Subcutaneous adipose tissue (tissue), 4 donors: ENCODE results near the gene RHEB. TPM values are rescaled to one million over a fixed set of nuclear protein-coding genes. Genes with fewer than 3 reads are reported as not detected.

Source experiments
- total RNA-seq, 4 donors: library from RNA; depleted of rRNA; stranded (reverse); fragments of >200 nt; gene quantifications; one replicate each; pipeline ENCODE4 v1.1.0, GENCODE V29; 2016
- TF ChIP-seq, protein P1 (sequence below): fragments of 450-650 bp; IDR thresholded peaks from one replicate; pipeline ENCODE4 v1.5.1; 2016; ENCODE audit warnings: low read depth, mild to moderate bottlenecking, control low read depth, antibody characterized with exemption, moderate library complexity

RHEB gene
- total RNA-seq, 4 donors from 2014 or later, result 98.1 to 132 (median 106) TPM

DNA sequence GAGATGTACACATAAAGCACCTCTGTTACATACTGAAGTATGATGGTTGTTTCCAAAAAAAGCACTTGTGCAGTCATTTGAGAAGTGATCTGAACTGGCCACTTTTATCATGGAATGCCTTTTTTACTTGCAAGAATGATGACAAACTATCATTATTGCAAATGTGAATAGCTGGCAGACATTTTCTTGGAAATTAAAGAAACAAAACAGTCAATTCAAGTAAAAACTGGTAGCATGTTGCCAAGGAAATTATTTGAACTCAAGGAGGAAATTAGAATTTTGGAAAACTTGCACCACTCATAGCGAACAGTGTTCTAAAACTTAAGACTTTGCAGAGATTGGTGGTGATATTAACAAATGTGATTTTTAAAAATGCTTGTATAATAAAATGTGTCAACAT lies 6.6 kb downstream of the RHEB start:
- TF ChIP-seq, protein P1, sequence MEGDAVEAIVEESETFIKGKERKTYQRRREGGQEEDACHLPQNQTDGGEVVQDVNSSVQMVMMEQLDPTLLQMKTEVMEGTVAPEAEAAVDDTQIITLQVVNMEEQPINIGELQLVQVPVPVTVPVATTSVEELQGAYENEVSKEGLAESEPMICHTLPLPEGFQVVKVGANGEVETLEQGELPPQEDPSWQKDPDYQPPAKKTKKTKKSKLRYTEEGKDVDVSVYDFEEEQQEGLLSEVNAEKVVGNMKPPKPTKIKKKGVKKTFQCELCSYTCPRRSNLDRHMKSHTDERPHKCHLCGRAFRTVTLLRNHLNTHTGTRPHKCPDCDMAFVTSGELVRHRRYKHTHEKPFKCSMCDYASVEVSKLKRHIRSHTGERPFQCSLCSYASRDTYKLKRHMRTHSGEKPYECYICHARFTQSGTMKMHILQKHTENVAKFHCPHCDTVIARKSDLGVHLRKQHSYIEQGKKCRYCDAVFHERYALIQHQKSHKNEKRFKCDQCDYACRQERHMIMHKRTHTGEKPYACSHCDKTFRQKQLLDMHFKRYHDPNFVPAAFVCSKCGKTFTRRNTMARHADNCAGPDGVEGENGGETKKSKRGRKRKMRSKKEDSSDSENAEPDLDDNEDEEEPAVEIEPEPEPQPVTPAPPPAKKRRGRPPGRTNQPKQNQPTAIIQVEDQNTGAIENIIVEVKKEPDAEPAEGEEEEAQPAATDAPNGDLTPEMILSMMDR, result no peak

DNA sequence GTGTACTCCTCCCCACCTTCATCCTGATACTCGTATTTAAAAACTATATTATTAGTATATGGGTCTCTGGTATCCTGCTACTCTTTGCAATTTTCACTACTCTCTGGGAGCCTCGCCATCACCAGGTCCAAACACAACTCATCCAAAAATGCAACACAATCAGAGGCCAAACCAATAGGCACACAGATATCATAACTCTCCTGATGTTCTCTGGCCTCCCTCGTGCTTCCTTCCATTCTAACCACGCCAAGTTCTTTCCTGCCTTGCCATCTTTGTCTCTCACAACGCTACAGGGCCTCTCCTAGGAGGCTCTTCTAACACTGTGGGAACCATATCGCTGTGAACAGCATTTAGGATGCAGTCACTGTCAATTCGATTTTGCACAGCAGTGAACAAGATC lies 7.3 kb downstream of the RHEB start:
- TF ChIP-seq, protein P1, result no peak

DNA sequence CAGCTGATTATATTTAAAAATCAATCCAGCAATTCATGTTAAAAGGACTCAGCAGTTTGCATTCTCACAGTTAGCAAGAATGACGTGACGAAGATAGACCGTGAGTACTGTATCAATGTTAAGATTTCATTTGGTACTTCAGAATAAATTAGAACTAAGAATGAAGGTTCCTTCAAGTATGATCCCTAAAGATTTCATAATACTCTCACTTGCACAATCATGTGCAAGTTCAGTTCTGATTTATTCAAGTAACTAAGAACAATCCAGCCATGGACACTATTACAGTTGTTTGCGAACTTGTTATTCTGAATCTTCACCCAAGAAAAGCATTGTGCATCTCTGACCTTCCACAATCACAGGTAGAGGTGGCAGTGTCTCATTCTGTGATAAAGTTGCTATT lies 7.7 kb downstream of the RHEB start:
- TF ChIP-seq, protein P1, result no peak

DNA sequence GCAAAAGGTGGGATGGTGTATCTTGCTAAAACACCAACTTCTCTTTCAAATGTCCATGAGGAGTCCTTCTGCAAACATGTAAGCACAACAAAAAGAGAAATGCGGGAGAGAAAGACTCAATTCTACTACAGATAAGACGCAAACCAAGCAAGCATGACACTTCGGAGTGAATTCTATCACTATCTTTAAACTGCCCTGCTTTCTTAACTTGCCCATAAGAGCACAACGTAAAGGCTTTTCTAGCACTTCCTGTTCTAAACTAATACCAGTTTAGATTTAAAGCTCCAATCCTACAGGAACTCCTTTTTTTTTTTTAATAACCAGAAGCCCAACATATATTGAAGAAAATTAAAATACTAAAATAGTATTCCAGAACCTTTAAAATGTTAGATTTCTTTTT lies 8.4 kb downstream of the RHEB start:
- TF ChIP-seq, protein P1, result no peak

DNA sequence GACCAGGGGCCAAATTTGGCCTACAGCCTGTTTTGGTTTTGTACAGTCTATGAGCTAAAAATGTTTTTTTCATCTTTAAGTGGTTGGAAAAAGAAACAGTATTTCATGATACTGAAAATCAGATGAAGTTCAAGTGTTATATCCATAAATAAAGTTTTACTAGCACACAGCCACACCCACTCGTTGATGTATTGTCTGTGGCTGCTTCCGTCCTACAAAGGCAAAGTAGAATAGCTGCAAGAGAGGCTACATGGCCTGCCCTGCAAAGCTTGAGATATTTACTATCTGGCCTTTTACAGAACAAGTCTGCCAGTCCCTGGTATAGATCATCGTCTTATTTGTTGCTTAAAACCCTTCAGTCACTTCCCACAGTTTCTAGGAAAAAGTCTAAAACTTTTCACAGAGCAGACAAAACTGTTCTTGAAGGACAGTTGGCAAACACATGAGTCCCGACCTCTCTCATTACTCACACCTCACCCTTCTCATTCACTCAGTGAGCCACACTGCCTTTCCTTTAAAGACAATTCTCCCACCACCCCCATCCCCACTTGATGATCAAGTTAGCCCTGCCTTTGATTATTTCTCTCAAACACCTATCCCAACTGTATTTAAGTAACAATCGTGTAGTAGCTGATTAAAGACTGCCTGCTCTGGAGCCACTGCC lies 9.9 kb downstream of the RHEB start:
- TF ChIP-seq, protein P1, result no peak

DNA sequence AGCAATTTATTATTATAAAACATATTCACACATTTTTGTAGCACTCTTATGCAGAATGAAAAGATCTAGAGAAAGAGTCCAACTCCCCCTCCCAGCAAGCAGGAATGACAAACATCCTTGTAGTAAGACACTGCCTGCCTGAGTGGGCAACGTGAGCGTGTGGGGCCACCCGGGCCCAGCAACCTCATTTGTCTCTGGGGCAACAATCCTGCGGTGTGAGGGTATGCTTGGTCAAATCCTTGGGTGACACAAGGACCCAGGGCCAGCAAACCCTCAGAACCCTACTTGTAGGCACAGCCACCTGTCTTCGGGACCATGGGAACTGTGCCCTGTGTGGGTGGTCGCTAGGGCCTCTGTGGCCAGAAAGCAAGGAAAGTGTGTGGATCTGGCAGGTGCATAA lies 10.7 kb downstream of the RHEB start:
- TF ChIP-seq, protein P1, result no peak

DNA sequence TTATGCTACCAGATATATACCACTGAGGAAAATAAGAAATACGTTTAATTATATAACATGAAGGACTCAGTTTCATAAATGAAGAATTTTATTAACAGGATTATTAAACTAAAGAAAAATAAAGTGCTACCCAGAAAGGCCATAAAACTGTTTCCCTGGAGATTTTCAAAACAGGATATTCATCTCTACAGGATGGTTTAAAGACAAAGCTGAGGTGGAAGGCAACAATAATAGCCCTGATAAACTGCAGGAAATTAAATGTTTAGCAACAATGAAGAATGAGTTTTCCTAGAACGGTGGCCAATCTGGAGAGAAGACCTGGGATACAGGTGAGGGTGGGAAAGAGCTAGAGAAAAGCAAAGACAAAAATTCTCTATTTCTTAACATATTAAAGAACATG lies 11.9 kb downstream of the RHEB start:
- TF ChIP-seq, protein P1, result no peak
